ENCODE measurements around the gene IL12RB2. TPM values are rescaled to one million over a fixed set of nuclear protein-coding genes. Genes with fewer than 3 reads are reported as not detected.

IL12RB2 gene
- total and polyA plus RNA-seq, 2 donors (not counting 3 experiments of a cell fraction or from before 2014, with no cell fraction given), result 0.42 TPM; not detected in 1

DNA sequence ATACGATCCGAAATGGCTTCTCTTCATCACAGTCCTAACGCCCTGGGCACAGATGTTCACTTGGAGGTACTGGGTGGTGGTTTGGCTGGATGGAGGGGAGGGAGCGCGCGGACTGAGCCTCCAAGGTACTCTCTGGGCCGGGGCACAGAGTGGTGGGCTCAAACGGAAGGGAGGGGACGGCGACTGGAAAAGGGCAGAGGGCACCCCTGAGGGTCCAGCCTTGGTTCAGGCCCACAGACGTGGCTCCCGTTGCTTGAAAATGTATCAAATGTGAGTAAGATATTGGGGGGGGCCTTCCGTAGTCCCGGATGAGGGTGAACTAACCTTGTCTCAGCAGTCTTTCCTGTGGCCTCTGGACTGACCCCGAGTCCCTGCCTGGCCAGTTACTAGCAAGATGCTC lies 463 bp downstream of the IL12RB2 start:
- dilution Hi-C loops (cut with MboI; ENCODE audit: extremely low pct_ligation_motif_present, low sequenced_read_pairs), result no loop called here
- H4K20me1 ChIP-seq (replicated peaks; ENCODE audit: control insufficient read depth, extremely low read depth, insufficient read depth, low read length), result no peaks in the 10 kb centered on the region
- CTCF ChIA-PET, result interaction anchor here (1.6 kb wide), 1 partner anchor 74 kb away, joined by 4 read pairs; no protein-coding TSS in a partner anchor
- no peak for DNase-seq (ENCODE audit: low read depth, low spot score)
- no peak overlapping the region for H3K4me2 ChIP-seq (ENCODE audit: insufficient read depth, low read length)
- no peak for FAIRE-seq
- H3K9ac ChIP-seq (replicated peaks; ENCODE audit: extremely low read depth, insufficient read depth, low read length), result no peak overlapping the region
- H3K9me3 ChIP-seq (replicated peaks; ENCODE audit: control insufficient read depth, insufficient read depth, low read length), result no peaks in the 10 kb centered on the region
- H2AFZ ChIP-seq (ENCODE audit: low read depth, low read length), result no peak overlapping the region
- BruUV-seq (replicated peaks), result no TSS peak
- no peak overlapping the region for H3K27ac ChIP-seq (ENCODE audit: insufficient read depth, low read depth, low read length)
- POLR2A ChIA-PET, result no interaction called here
- no peaks in the 10 kb centered on the region for H3K79me2 ChIP-seq (ENCODE audit: control insufficient read depth, insufficient read depth, low read length)
- no peaks in the 10 kb centered on the region for H3K9me1 ChIP-seq (replicated peaks; ENCODE audit: control insufficient read depth, extremely low read depth, insufficient read depth, low read length)
- no peaks in the 10 kb centered on the region for H3K4me1 ChIP-seq (ENCODE audit: control insufficient read depth, extremely low read depth, insufficient read depth, low read length)
- H3K27me3 ChIP-seq (ENCODE audit: control insufficient read depth in 2 of 2, insufficient read depth in 2 of 2, low read length in 2 of 2), result peaks cover 22 to 26% of the 10 kb centered on the region in 2 experiments
- H3K36me3 ChIP-seq (ENCODE audit: control insufficient read depth in 2 of 2, extremely low read depth in 1 of 2, insufficient read depth in 2 of 2, low read length in 2 of 2), result no peaks in the 10 kb centered on the region
- H3K4me3 ChIP-seq (replicated peaks in 1 of 3; ENCODE audit: insufficient read depth in 1 of 3, low read depth in 1 of 3, low read length in 3 of 3), result no peak overlapping the region
- no peak for TF ChIP-seq JUN (IDR thresholded peaks at IDR 0.05; ENCODE audit: borderline replicate concordance, insufficient read depth, insufficient read length, low read depth)
- intact Hi-C loops (cut with micrococcal nuclease), result loop anchor here (10.0 kb wide), 1 partner anchor 73 kb away; no protein-coding TSS in a partner anchor

DNA sequence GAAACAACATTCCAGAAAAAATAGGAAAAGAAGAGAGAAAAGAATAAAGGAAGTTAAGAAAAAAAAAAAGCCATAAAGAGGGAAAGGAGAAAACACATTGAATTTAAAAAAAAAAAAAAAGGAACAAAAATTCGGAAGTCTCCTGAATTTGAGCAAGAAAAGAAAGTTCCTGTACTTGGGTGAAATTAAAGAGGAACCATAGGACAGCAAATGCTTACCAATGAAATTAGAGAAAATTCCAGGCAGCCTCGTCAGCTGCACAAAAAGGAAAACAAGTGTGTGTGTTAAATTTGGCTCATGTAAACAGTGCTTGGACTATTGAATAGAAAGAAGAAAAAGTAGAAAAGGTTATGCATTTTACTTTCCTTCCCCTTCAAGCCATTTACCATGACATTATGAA lies 4.9 kb downstream of the IL12RB2 start:
- no peaks in the 10 kb centered on the region for H3K9me3 ChIP-seq (replicated peaks; ENCODE audit: control insufficient read depth, insufficient read depth, low read length)
- no peaks in the 10 kb centered on the region for H3K9me1 ChIP-seq (replicated peaks; ENCODE audit: control insufficient read depth, extremely low read depth, insufficient read depth, low read length)
- dilution Hi-C loops (cut with MboI; ENCODE audit: extremely low pct_ligation_motif_present, low sequenced_read_pairs) (no loop called here), intact Hi-C loops (cut with micrococcal nuclease) (no loop called here)
- H3K27me3 ChIP-seq (ENCODE audit: control insufficient read depth in 2 of 2, insufficient read depth in 2 of 2, low read length in 2 of 2), result peaks cover 22 to 24% of the 10 kb centered on the region in 2 experiments
- H3K4me3 ChIP-seq (replicated peaks in 1 of 3; ENCODE audit: insufficient read depth in 1 of 3, low read depth in 1 of 3, low read length in 3 of 3), result no peak overlapping the region
- no TSS peak for BruUV-seq (replicated peaks)
- DNase-seq (ENCODE audit: low read depth, low spot score) (no peak), FAIRE-seq (no peak)
- H2AFZ ChIP-seq (ENCODE audit: low read depth, low read length), result no peak overlapping the region
- no peak overlapping the region for H3K27ac ChIP-seq (ENCODE audit: insufficient read depth, low read depth, low read length)
- H3K4me2 ChIP-seq (ENCODE audit: insufficient read depth, low read length), result no peak overlapping the region
- POLR2A ChIA-PET, result interaction anchor here (0.5 kb wide), 1 partner anchor 10 kb away, joined by 3 read pairs; no protein-coding TSS in a partner anchor
- no peaks in the 10 kb centered on the region for H3K79me2 ChIP-seq (ENCODE audit: control insufficient read depth, insufficient read depth, low read length)
- CTCF ChIA-PET, result interaction anchor here (1.7 kb wide), 1 partner anchor 12 kb away, joined by 3 read pairs; no protein-coding TSS in a partner anchor
- no peak for TF ChIP-seq JUN (IDR thresholded peaks at IDR 0.05; ENCODE audit: borderline replicate concordance, insufficient read depth, insufficient read length, low read depth)
- TF ChIP-seq GATA2 (IDR thresholded peaks at IDR 0.05; ENCODE audit: insufficient read depth, insufficient read length, low read depth, low read length), result no peak
- TF ChIP-seq FOS (IDR thresholded peaks at IDR 0.05; ENCODE audit: borderline replicate concordance, insufficient read depth, low read length), result no peak
- TF ChIP-seq MAX (IDR thresholded peaks at IDR 0.05; ENCODE audit: insufficient read depth, insufficient read length), result no peak
- TF ChIP-seq POLR2AphosphoS5 (IDR thresholded peaks at IDR 0.05; ENCODE audit: insufficient read depth, low read depth, low read length), result no peak
- TF ChIP-seq POLR2A (IDR thresholded peaks at IDR 0.05; ENCODE audit: low read depth, low read length), result no peak
- H3K9ac ChIP-seq (replicated peaks; ENCODE audit: extremely low read depth, insufficient read depth, low read length), result no peak overlapping the region
- no peaks in the 10 kb centered on the region for H3K4me1 ChIP-seq (ENCODE audit: control insufficient read depth, extremely low read depth, insufficient read depth, low read length)
- no peaks in the 10 kb centered on the region for H4K20me1 ChIP-seq (replicated peaks; ENCODE audit: control insufficient read depth, extremely low read depth, insufficient read depth, low read length)
- no peaks in the 10 kb centered on the region for H3K36me3 ChIP-seq (ENCODE audit: control insufficient read depth in 2 of 2, extremely low read depth in 1 of 2, insufficient read depth in 2 of 2, low read length in 2 of 2)

Data from endothelial cell of umbilical vein (primary cell).